ENCODE measurements around the gene TIMP2.

The TIMP2 gene

GRCh38 chr17:78834571-78834970, 90.6 kb downstream of the TIMP2 start:
- H3K4me3 ChIP-seq (ENCODE audit: low read depth, low read length), result no peak overlapping the region

GRCh38 chr17:78832541-78832810, 92.7 kb downstream of the TIMP2 start:
- no peak overlapping the region for H3K4me3 ChIP-seq (ENCODE audit: low read depth, low read length)
- TF ChIP-seq, protein P1, sequence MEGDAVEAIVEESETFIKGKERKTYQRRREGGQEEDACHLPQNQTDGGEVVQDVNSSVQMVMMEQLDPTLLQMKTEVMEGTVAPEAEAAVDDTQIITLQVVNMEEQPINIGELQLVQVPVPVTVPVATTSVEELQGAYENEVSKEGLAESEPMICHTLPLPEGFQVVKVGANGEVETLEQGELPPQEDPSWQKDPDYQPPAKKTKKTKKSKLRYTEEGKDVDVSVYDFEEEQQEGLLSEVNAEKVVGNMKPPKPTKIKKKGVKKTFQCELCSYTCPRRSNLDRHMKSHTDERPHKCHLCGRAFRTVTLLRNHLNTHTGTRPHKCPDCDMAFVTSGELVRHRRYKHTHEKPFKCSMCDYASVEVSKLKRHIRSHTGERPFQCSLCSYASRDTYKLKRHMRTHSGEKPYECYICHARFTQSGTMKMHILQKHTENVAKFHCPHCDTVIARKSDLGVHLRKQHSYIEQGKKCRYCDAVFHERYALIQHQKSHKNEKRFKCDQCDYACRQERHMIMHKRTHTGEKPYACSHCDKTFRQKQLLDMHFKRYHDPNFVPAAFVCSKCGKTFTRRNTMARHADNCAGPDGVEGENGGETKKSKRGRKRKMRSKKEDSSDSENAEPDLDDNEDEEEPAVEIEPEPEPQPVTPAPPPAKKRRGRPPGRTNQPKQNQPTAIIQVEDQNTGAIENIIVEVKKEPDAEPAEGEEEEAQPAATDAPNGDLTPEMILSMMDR (IDR thresholded peaks at IDR 0.05; ENCODE audit: borderline replicate concordance, insufficient read depth, low read depth, low read length), result no peak

More at GRCh38 chr17:78834571-78834970, 90.6 kb downstream of the TIMP2 start:
- TF ChIP-seq, protein P1 (IDR thresholded peaks at IDR 0.05; ENCODE audit: borderline replicate concordance, insufficient read depth, low read depth, low read length), result no peak

DNA sequence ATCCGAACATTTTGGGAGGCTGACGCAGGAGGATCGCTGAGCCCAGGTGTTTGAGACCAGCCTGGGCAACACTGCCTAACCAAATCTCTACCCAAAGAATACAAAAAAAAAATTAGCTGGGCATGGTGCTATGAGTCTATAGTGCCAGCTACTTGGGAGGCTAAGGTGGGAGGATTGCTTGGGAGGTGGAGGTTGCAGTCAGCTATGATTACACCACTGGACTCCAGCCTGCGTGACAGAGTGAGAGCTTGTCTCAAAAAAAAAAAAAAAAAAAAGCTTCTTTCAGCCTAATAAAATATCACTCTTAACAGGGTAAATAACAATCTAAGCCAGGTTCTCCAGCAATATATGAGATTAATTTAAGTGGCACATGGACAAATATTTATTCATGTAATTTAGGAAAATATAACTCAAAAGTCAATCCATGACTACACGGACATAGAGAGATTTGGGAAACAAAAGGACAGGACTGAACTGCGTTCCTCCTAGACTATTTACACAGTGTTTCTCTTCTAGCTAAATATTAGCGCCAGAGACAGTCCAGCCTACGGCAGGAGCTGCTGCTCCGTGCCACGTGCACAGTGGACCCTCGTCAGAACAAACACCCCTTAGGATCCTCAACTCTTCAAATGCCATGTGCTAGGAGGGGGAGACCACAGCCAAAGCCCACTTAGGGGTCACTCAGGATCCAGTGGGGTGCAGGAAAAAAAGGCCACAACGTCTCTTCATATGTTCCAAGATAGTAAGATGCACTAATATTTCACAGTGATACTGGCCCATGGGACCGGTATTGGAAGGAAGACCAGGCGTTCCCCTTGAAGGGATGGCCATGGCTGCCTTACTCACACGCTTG, 93.3 kb downstream of the TIMP2 start:
- H3K4me3 ChIP-seq (ENCODE audit: low read depth, low read length), result no peak overlapping the region
- TF ChIP-seq, protein P1 (IDR thresholded peaks at IDR 0.05; ENCODE audit: borderline replicate concordance, insufficient read depth, low read depth, low read length), result no peak

GRCh38 chr17:78829477-78829876, 95.7 kb downstream of the TIMP2 start:
- no peak overlapping the region for H3K4me3 ChIP-seq (ENCODE audit: low read depth, low read length)
- TF ChIP-seq, protein P1 (IDR thresholded peaks at IDR 0.05; ENCODE audit: borderline replicate concordance, insufficient read depth, low read depth, low read length), result no peak

DNA sequence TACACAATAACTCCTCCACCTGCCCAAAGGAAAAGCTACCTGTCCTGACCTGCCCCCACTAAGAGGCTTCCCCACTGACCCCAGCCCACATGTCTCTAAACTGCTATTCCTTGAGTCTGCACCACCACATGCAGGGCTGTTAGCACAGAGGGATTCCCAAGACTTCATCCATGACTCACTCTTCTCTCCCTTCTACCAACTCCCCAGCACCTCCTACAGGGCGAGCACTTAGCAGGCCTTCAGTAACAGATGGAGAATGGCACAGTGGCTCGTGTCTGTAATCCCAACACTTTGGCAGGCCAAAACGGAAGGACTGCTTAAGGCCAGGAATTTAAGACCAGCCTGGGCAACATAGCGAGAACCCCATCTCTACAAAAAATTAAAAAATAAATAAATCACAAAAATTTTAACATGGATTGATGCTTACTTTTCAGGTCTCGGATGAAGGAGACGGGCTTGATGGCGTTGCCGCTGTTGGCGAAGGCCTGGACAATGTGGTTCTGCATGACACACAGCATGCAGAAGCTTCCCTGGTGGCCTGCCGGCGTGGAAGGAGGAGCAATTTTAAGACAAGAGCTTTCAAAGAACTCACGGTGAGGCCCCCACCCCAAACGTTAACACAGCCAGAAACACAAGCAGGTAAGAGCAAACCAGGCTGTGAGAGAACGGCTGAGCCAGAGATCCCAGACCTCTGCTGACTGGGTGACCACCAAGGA, 96.6 kb downstream of the TIMP2 start:
- TF ChIP-seq, protein P1 (IDR thresholded peaks at IDR 0.05; ENCODE audit: borderline replicate concordance, insufficient read depth, low read depth, low read length), result no peak
- no peak overlapping the region for H3K4me3 ChIP-seq (ENCODE audit: low read depth, low read length)

GRCh38 chr17:78826836-78827509, 98.2 kb downstream of the TIMP2 start:
- TF ChIP-seq, protein P1 (IDR thresholded peaks at IDR 0.05; ENCODE audit: borderline replicate concordance, insufficient read depth, low read depth, low read length), result no peak
- H3K4me3 ChIP-seq (ENCODE audit: low read depth, low read length), result no peak overlapping the region

Data from GM12875 (cell line).